GM19372 (cell line): Measurements from ENCODE around the gene CPNE6.
"Not testable (repeated sequence)": the region's sequence is repeated elsewhere in the genome, so short reads cannot be mapped to it uniquely, and the experiment has no call there.

ENCODE experiments used
- ATAC-seq: cut with Tn5 transposase; IDR thresholded peaks from one replicate; pipeline ENCODE4 v1.9.1; 2021; ENCODE audit warnings: mild to moderate bottlenecking, low read depth, moderate library complexity; ENCODE audit not compliant: unreplicated experiment

The CPNE6 gene

DNA sequence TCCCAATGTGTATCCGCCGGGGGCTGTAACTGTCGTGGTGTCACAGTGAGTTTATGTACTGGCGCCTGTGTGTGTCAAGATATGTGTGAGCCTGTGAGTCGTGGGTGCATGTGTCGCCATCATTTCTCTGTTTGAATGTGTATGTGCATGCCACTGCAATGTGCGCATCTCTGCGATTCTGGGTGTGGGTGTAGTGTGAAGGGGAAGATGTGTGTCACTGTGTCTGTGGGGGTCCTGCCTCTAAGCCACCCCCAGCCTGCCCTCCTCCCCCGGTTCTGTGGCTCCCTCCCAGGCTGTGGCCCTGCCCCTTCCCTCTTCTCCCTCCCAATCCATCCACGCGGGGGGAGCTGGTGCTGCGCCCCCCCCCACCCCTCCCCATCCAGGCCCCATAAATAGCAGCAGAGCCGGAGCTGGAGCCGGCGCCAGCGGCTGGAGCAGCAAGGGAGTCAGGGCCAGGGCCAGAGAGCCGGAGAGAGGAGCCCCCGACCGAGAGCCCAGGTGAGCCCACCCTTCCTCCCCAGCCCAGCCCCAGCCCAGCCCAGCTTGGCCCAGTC, at the start of gene CPNE6:
TSS of gene CPNE6 (plus strand) at position 419 of the 554 bp plus-strand sequence. CDS start 1,375 bp downstream, outside the sequence.
- ATAC-seq = no peak

DNA sequence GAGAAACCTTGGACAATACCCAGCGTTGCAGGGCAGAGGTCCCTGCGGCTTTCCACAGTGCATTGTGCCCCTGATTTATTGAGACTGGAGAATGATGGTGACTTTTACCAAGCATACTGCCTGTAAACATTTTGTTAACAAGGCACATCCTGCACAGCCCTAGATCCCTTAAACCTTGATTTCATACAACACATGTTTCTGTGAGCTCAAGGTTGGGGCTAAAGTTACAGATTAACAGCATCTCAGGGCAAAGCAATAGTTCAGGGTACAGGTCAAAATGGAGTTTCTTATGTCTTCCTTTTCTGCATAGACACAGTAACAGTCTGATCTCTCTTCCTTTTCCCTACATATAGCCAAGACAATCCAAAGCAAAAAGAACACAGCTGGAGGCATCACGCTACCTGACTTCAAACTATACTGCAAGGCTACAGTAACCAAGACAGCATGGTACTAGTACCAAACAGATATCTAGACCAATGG, 46.4 kb upstream of the CPNE6 start:
- ATAC-seq = not testable (repeated sequence)

DNA sequence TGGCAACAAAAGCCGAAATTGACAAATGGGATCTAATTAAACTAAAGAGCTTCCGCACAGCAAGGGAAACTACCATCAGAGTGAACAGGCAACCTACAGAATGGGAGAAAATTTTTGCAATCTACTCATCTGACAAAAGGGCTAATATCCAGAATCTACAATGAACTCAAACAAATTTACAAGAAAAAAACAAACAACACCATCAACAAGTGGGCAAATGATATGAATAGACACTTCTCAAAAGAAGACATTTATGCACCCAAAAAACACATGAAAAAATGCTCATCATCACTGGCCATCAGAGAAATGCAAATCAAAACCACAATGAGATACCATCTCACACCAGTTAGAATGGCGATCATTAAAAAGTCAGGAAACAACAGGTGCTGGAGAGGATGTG, 41.7 kb upstream of the CPNE6 start:
- ATAC-seq = not testable (repeated sequence)

DNA sequence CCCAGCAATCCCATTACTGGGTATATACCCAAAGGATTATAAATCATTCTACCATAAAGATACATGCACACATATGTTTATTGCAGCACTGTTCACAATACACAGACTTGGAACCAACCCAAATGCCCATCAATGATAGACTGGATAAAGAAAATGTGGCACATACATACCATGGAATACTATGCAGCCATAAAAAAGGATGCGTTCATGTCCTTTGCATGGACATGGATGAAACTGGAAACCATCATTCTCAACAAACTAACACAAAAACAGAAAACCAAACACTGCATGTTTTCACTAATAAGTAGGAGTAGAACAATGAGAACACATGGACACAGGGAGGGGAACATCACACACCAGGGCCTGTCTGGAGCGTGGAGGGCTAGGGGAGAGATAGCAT, 40.0 kb upstream of the CPNE6 start:
- ATAC-seq = not testable (repeated sequence)

DNA sequence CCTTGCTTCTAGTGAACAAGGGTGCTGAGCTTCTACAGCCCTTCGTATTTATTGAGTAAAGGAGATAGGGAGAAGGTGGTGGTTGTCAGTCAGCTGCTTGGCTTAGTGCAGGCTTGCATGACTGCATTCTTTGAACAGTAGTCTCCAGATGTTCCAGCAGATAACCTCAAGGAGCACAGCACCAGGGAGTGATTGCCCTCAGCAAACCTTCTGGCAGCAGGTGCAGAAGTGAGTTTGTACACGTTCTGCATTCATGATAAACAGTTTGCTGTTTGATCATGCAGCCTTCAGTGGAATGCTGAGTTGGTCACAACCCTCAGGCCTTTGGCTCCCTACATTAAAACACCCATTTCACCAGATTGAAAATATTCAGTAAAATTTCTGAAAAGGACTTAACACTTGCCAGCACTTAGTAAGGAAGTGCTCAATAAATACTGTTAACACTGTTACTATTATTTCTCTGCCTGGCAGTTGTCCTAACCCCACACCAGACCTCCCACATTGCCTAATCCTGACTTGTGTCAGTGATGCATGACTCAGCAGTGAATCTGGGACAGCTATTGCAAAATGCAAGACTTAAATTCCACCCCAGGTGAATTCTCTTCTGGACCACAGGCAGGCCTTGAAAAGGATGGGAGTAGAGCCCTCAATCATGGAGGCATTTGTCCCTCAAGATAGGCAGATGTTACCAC, 38.5 kb upstream of the CPNE6 start:
- ATAC-seq = no peak

DNA sequence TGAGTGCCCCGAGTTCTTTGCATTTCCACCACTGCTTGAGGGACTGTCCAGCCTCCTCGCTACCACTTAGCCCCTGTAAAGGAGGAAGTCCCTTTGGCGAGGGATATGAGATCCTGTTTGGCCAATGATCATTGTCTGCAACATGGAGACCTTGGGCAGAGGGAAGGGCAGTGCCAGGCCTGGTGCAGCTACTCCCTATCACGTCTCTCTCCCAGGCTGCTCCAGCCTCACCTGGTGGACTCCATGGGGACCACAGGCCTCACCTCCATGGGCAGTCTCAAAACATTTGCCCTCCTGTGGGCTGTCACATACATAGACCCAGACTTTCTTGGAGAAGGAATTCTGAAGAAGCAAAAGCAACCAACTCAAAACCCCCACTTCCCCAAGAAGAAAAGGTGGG, 35.6 kb upstream of the CPNE6 start:
- not testable (repeated sequence) for ATAC-seq

DNA sequence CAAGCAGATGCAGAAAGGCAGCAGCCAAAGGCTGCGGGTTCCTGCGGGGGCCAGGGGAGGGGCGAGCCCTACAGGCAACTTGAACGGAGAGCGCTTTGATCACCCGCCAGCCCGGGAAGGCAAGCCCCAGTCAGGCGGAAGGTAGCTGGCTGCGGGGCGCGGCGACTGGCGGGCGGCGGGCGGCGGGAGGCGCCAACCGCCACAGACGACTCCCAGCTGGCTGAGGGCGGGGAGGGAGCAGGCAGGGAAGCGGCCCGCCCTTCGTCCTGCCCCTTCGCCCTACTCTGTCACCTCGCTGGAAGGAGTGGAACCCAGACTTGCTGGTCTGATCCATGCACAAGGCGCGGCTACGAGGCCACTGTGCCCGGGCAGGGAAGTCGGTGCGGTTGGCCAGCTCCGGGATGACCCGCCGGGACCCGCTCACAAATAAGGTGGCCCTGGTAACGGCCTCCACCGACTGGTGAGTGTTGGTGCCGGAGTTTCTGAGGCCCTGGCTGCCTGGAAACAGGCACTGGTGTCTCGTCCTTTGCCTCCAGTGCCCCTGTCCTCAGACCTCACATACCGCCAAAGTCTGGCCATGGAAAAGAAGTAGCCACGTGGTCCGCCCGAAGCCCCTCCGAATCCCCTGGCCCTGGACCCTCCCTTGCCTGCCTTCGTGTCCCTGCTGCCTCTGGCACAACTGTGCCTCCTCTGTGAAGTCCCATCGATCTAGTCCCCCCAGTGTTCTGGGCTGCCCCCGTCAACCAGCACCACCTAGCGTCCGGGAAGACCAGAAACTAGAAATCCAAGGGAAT, 35.0 kb upstream of the CPNE6 start:
- ATAC-seq = peak; percentile 57

DNA sequence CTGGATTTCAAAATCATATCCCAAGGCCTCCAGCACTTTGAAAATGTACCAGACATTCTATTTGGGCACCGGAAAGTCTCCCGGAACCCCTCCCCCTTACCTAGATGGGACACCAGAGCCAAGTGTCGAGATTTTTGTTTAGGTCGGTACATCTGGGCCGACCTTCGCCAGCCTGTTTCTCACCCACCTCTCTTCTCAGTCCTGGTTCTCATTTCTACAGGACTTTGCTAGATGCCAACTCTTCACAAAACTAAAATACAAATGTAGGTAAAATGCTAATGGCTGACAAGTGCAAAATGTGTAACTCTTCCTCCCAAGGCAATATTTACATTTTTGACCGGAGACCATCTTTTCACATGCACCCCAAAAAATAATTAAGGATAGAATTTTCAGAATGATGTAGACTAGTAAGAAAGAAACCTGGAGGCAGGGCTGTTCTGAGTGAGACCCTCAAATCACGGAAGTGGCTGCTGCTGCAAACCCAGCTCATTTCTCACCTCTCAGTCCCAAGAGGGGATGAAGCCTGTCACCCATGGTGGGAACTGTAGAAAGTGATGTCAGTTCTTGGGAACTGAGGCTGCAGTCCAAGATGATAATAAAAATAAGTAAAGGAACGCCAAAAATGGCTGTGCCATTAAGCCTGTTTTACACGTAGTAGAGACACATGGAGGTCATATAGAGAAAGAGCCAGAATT, 34.3 kb upstream of the CPNE6 start:
- ATAC-seq = not testable (repeated sequence)

DNA sequence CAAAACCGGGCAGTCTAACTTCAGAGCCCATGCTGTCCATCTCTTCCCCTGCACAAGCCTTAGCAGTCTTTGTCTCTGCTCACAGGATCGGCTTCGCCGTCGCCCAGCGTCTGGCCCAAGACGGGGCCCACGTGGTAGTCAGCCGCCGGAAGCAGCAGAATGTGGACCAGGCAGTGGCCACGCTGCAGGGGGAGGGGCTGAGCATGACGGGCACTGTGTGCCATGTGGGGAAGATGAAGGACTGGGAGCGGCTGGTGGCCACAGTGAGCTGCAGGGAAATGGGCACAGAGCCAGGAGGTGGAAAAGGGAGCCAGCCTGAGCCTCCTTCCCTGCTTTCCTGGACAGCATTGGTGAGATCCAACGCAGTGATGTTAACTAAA, 33.7 kb upstream of the CPNE6 start:
- no peak for ATAC-seq

DNA sequence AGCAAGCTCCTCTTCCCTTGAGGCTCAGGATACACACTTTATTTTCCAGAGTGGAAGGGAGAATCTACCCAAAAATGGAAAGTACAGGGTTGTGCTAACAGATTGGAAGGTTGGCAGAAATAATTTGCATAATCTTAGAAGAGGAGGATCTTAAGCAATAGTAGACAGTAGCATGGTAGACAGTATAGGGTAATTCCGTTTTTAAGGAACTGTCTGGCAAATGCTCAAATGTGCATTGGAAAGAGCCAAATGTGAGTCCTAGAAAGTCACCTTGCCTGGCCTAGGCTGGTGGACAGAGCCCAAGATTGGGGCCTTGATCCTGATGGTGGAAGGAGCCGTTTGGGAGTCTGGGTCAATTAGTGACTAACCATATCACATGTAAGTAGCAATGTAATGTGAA, 32.7 kb upstream of the CPNE6 start:
- no peak for ATAC-seq

DNA sequence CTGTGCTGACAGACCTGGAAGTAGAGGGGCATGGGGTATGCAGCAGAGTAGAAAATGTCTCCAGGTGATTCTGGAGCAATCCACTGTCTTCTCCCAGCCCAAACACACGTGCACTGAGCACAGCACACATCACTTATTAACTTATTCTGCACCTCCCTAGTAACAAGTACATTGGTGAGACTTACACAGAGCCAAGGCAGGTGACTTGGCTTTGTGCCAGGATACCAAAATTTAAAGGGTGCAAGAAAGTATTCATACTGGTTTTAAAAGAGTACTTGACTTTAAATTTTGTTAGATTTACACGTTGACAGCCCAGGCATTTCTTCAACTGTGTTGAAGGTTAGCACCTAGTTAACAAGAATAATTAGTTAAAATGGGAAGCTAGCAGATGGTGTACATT, 30.7 kb upstream of the CPNE6 start:
- ATAC-seq = no peak

DNA sequence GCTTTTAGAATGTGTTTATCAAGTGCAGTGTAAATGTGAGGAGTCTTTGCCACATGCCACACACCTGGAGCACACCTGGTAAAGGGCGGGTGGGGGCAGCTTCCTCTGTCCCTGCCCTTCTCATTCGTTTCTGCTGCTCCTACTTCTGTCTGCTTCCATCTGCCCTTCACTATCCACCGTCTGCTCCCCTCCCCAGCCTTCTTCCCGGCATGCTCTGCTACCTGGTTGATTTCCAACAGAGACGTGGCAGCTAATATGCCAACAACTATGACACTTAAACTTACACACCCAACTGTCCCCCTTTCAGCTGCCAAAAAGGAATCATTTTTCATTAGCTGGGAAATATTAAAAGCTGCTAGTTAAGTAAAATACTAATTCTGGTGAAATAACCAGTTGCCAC, 28.6 kb upstream of the CPNE6 start:
- ATAC-seq = no peak

DNA sequence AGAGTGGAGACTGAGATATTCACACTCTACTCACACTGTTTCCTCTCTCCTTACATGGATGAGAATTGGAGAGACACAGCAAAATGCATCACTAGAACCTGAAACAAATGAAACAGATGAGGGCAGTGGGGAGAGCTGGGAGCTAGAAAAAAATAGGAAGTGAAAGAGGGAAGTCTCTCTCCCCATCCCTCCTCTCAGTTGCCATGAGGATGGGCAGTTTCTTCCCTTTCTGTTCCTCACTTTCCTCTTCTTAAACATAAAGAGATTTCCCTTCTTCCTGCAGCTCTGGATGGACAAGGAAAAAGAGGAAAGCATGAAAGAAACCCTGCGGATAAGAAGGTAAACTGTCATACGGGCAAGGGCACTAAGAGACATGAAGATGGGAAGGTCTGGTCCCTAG, 22.4 kb upstream of the CPNE6 start:
- ATAC-seq = not testable (repeated sequence)

DNA sequence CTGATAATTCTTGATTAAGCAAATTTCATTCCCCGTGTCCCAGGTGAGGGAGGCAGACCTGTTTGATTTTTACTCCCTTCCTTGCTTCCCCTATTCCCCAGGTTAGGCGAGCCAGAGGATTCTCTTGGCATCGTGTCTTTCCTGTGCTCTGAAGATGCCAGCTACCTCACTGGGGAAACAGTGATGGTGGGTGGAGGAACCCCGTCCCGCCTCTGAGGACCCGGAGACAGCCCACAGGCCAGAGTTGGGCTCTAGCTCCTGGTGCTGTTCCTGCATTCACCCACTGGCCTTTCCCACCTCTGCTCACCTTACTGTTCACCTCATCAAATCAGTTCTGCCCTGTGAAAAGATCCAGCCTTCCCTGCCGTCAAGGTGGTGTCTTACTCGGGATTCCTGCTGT, 20.6 kb upstream of the CPNE6 start:
- not testable (repeated sequence) for ATAC-seq

DNA sequence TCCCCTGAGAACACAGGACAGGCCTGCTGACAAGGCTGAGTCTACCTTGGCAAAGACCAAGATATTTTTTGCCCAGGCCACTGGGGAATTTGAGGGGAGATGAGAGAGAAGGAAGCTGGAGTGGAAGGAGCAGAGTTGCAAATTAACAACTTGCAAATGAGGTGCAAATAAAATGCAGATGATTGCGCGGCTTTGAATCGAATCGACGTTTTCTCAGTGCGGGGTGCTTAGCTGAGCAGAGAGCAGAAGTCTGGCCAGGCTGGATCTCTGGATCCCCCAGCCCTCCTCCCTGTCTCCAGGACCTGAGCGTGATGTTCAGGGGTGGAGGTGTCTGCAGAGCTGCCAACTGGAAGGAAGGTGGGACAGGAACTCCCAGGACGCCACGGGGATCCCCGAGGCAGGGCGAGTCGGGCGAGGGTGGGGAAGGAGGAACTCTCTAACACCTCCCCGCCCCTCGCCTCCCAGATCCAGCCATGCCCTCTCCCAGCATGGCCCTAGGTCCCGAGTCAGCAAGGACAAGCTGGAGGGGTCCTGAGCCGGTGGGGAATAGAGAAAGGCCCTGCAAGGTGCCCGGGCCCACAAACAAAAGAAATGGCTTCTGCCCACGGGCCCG, 20.1 kb upstream of the CPNE6 start:
- no peak for ATAC-seq

DNA sequence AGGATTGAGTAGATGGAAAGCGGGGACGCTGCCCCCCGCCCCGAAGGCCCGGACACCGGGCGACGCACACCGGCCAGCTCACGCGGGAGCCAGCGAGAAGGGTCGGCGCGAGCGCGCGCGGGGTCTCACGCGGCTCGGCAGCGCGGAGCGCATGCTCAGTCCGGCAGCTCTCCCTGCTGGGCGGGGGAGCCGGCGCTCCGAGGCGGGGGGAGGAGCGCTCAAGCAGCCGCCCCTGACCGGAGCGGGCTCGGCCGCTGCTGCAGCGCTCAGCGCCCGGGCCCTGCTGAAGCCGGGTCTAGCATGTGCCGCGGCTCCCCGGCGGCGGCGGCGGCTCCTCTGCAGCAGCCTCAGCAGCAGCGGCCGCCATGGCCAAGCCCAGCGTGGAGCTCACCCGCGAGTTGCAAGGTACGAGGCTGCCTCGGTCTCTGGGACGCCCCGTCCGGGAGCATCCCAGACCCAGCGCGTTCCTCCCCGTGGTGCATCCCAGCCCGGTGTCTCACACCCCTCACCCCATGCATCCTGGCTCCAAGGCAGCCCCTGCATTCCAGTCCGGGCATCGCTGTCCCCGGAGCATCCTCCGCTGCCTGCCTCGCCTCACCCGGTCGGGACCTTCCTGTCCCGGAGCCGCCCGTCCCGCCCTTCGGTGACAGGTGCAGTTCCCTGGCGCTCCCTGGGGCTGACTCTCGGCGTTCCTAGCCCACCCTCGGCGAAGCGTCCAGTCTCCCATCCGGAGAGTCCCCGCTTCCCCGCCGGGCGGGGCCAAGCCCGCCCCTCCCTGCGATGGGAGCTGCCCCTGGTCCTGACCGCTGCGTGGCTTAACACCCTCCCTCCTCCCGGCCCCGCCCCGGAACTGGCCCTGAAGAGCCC, 19.3 kb upstream of the CPNE6 start, which contains the start of gene CARMIL3:
TSS of gene CARMIL3 (plus strand) at position 221 of the 867 bp plus-strand sequence. CDS start at position 366, 145 bp downstream.
- peak; percentile 73 for ATAC-seq

DNA sequence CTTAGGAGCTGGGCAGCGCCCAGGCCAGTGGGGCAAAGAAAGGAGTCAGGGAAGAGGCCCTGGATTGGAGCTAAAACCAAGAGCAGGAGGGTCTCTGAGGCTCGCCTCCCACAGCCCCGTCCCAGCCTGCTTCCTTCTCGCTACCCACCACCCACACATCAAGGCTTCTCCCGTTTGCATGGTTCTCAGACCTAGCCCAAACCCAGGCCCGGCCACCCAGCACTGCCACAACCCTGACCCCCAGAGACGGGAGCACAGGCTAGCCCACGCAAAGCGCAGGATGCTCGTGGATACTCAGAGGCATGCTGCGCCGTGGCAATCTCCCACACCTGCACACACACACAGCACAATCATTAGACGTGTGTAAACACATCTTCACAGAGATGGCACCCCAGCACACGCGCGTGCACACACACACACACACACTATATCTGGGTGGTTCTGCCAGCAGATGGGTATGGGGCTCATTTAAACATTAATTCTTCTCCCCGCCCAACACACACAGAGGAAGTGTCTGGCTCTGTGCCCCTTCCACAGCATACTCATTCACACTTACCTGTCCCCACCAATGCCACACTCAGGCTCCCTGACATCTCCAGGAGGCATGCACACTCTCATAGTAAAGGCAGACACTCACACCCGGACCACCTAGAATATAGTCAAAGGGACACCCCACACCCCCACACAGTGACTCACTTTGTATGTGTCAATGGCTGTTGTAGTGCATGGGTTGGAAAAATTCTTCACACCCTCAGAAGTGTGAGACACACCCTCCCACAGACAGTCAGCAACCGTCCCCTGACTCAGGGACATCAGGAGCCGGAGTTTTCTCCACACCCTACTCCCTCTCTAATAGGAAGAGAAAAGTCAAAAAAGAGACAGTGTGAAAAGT, 18.5 kb upstream of the CPNE6 start:
- ATAC-seq = no peak

DNA sequence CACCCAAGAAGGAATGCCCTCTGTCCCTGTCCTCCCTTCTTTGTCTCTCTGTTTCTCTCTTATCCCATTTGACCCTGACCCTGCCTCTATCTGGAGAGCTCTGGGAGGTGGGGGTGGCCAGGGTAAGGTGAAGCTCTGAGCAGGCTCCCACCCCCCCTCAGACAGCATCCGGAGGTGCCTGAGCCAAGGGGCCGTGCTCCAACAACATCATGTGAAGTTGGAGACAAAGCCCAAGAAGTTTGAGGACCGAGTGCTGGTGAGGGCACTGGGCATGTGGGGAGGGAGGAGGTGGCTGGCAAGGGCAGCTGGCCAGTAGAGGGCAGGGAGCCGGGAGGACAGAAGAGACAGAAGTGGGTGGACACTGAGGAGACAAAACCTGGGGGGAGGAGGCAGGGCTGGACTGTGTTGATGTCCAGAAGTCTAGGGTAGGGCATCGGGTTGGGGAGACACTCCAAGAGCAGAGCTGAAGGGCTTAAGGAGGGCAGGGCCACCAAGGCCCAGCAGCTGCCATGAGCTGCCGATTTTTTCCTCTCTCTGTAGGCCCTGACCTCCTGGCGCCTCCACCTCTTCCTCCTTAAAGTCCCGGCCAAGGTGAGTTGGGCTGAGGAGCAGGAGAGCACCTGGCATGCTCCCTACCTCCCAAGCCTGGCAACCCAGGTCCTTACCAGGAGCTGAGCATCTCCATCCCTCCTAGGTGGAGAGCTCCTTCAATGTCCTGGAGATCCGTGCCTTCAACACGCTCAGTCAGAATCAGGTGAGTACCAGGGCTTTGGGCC, 17.6 kb upstream of the CPNE6 start:
- ATAC-seq = no peak
